Mesothelial cell of epicardium (in vitro differentiated cells): ENCODE data around the gene IER5. TPM values are rescaled to one million over a fixed set of nuclear protein-coding genes. Genes with fewer than 3 reads are reported as not detected.

ENCODE experiments used
- DNase-seq, 2 experiments: peaks; one replicate each; pipeline ENCODE4 v3.0.0; 2021; ENCODE audit warnings: low spot score in 2 of 2; ENCODE audit not compliant: unreplicated experiment in 2 of 2
- H3K27ac Mint-ChIP-seq: 2 replicates; pipeline ENCODE4 v1.8.0; 2021; ENCODE audit warnings: mixed read lengths
- H3K27me3 Mint-ChIP-seq: 2 replicates; pipeline ENCODE4 v1.8.0; 2021; ENCODE audit warnings: low read depth, mixed read lengths
- H3K36me3 Mint-ChIP-seq: 2 replicates; pipeline ENCODE4 v1.8.0; 2021; ENCODE audit warnings: mixed read lengths
- H3K4me1 Mint-ChIP-seq: 2 replicates; pipeline ENCODE4 v1.8.0; 2021; ENCODE audit warnings: mixed read lengths
- H3K4me3 Mint-ChIP-seq: 2 replicates; pipeline ENCODE4 v1.8.0; 2021; ENCODE audit warnings: mild to moderate bottlenecking, moderate library complexity, mixed read lengths
- H3K9me3 Mint-ChIP-seq: 2 replicates; pipeline ENCODE4 v1.8.0; 2021; ENCODE audit warnings: mixed read lengths
- CTCF ChIP-seq: fragments of 200-600 bp; sonication (generic); IDR thresholded peaks from one replicate; pipeline ENCODE4 v1.5.0; 2021; ENCODE audit warnings: antibody characterized with exemption; ENCODE audit not compliant: unreplicated experiment
- total RNA-seq: library from RNA; stranded (reverse); gene quantifications from 3 replicates; pipeline ENCODE4 v1.2.1, GENCODE V29; 2021

The IER5 gene
- total RNA-seq, 1 donor from 2014 or later = 14.1 TPM

- TF ChIP-seq CTCF = no peak
- peaks cover 15% of the 10 kb centered on the region for H3K4me1 Mint-ChIP-seq
These were observed 51.9 kb downstream of the IER5 start for GRCh38 chr1:181140398-181140797.

GRCh38 chr1:181140891-181141290 lies 52.4 kb downstream of the IER5 start:
- DNase-seq = no peak
- Mint-ChIP-seq H3K4me3 (no peak overlapping the region), H3K27ac (no peak overlapping the region), H3K27me3 (peaks cover 3% of the 10 kb centered on the region), H3K36me3 (no peaks in the 10 kb centered on the region), H3K4me1 (peaks cover 11% of the 10 kb centered on the region), H3K9me3 (peaks cover 4% of the 10 kb centered on the region)
- no peak for TF ChIP-seq CTCF

More at GRCh38 chr1:181140398-181140797, 51.9 kb downstream of the IER5 start:
- no peak overlapping the region for H3K4me3 Mint-ChIP-seq
- DNase-seq = no peak
- H3K27me3 Mint-ChIP-seq = peaks cover 3% of the 10 kb centered on the region
- H3K9me3 Mint-ChIP-seq = no peaks in the 10 kb centered on the region
- H3K36me3 Mint-ChIP-seq = no peaks in the 10 kb centered on the region
- no peak overlapping the region for H3K27ac Mint-ChIP-seq

GRCh38 chr1:181141431-181141910 lies 53.0 kb downstream of the IER5 start:
- Mint-ChIP-seq H3K4me1 (peaks cover 11% of the 10 kb centered on the region), H3K27ac (no peak overlapping the region), H3K4me3 (no peak overlapping the region), H3K27me3 (peaks cover 3% of the 10 kb centered on the region), H3K9me3 (peaks cover 10% of the 10 kb centered on the region), H3K36me3 (no peaks in the 10 kb centered on the region)
- DNase-seq = no peak
- no peak for TF ChIP-seq CTCF

Other genes starting within 250 kb of the IER5 start
- gene KIAA1614, start 175.8 kb upstream of the IER5 start, total RNA-seq = 5.4 to 7.4 TPM (median 7.3 TPM) in 3 replicates
- 23.4 to 24.6 TPM (median 23.8 TPM) in 3 replicates for gene STX6, start 65.8 kb upstream of the IER5 start, total RNA-seq
- gene MR1, start 54.7 kb upstream of the IER5 start, total RNA-seq = 4.2 to 5.5 TPM (median 4.7 TPM) in 3 replicates